ENCODE data around the gene CNN1.
"Not testable (repeated sequence)": the region's sequence is repeated elsewhere in the genome, so short reads cannot be mapped to it uniquely, and the experiment has no call there.

Gene CNN1

GRCh38 chr19:11597202-11598102 lies 58.8 kb downstream of the CNN1 start, which contains the start of gene ZNF627:
ZNF627 (plus strand) TSS chr19:11597483; CDS start chr19:11597628, 145 bp downstream.
- peak within 1 kb of the TSS; percentile 93 for H3K4me3 Mint-ChIP-seq
- no peaks in the 10 kb centered on the region for H3K27me3 Mint-ChIP-seq
- H3K36me3 Mint-ChIP-seq = peaks cover 4% of the 10 kb centered on the region
- H3K27ac Mint-ChIP-seq = peak within 1 kb of the TSS; percentile 72
- H3K9me3 Mint-ChIP-seq (ENCODE audit: low read depth) = no peaks in the 10 kb centered on the region
- peaks cover 35% of the 10 kb centered on the region for H3K4me1 Mint-ChIP-seq (ENCODE audit: low read depth)

DNA sequence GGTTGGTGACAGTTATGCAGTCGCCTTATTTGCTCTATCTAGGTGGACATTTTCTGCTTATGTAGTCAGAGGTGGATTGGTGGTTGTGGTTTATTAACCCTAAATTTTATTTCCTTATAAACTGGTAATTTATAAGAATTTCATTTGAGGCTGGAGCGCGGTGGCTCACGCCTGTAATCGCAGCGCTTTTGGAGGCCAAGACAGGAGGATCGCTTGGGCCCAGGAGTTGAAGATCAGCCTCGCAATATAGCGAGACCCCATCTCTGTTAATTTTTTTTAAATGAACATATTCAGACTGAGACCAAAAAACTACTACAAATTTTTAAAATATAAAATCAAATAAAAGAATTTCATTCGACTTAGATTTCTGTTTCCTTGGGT lies 59.4 kb downstream of the CNN1 start:
- H3K4me3 Mint-ChIP-seq = peak overlapping the region; percentile 93
- H3K4me1 Mint-ChIP-seq (ENCODE audit: low read depth) = peaks cover 40% of the 10 kb centered on the region
- no peaks in the 10 kb centered on the region for H3K9me3 Mint-ChIP-seq (ENCODE audit: low read depth)
- peaks cover 7% of the 10 kb centered on the region for H3K36me3 Mint-ChIP-seq
- H3K27me3 Mint-ChIP-seq = no peaks in the 10 kb centered on the region
- peak overlapping the region; percentile 72 for H3K27ac Mint-ChIP-seq

GRCh38 chr19:11598746-11599145 lies 60.1 kb downstream of the CNN1 start:
- H3K4me1 Mint-ChIP-seq (ENCODE audit: low read depth) = peaks cover 40% of the 10 kb centered on the region
- H3K27ac Mint-ChIP-seq = no peak overlapping the region
- H3K36me3 Mint-ChIP-seq = peaks cover 9% of the 10 kb centered on the region
- peak overlapping the region; percentile 78 for H3K4me3 Mint-ChIP-seq
- H3K27me3 Mint-ChIP-seq = no peaks in the 10 kb centered on the region
- no peaks in the 10 kb centered on the region for H3K9me3 Mint-ChIP-seq (ENCODE audit: low read depth)

DNA sequence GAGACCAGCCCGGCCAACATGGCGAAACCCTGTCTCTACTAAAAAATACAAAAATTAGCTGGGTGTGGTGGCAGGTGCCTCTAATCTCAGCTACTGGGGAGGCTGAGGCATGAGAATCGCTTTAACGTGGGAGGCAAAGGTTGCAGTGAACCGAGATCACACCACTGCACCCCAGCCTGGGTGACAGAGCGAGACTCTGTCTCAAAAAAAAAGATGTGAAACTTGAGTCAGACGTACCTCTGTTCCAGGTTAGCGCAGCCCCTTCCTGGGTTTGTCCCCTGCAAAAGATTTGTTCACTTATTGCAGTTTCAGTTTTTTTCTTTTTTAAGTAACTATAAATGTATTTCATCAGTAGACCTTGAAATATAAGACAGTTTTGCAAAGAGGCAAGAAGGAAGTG lies 61.1 kb downstream of the CNN1 start:
- H3K4me3 Mint-ChIP-seq = peak overlapping the region; percentile 1
- H3K36me3 Mint-ChIP-seq = peaks cover 13% of the 10 kb centered on the region
- H3K27ac Mint-ChIP-seq; H3K9me3 Mint-ChIP-seq (ENCODE audit: low read depth); H3K27me3 Mint-ChIP-seq: not testable (repeated sequence)
- H3K4me1 Mint-ChIP-seq (ENCODE audit: low read depth) = peaks cover 40% of the 10 kb centered on the region
